Small intestine (tissue), 7 donors: ENCODE results near the gene NEMF. TPM values are rescaled to one million over a fixed set of nuclear protein-coding genes. Genes with fewer than 3 reads are reported as not detected.
A peak's percentile ranks its signal among the peaks of the same experiment; 100 is the strongest.

Experiments used
- DNase-seq, 2 donors: peaks; one replicate each; pipeline versions ENCODE4 v3.0.0 to v3.0.0-alpha.2; 2013
- FAIRE-seq: peaks from 2 replicates; lab custom pipeline; 2012; peaks lifted over from hg19 to GRCh38; lab: Jason Lieb, UNC
- H3K27ac ChIP-seq, 3 donors: one replicate each; pipeline ENCODE4 v1.5.1; 2013; ENCODE audit warnings: low read length in 2 of 3, mild to moderate bottlenecking in 2 of 3, control low read depth in 1 of 3, inconsistent platforms in 1 of 3, low read depth in 1 of 3, moderate library complexity in 1 of 3
- H3K27me3 ChIP-seq, 3 donors: one replicate each; pipeline ENCODE4 v1.6.1; 2013; ENCODE audit warnings: low read length in 3 of 3, inconsistent platforms in 1 of 3; ENCODE audit not compliant: control insufficient read depth in 3 of 3, insufficient read depth in 3 of 3
- H3K36me3 ChIP-seq, 3 donors: one replicate each; pipeline ENCODE4 v1.6.1; 2013; ENCODE audit warnings: low read length in 3 of 3, inconsistent platforms in 1 of 3, low read depth in 1 of 3, mild to moderate bottlenecking in 1 of 3, moderate library complexity in 1 of 3; ENCODE audit not compliant: control insufficient read depth in 3 of 3, insufficient read depth in 2 of 3
- H3K4me1 ChIP-seq, 3 donors: one replicate each; pipeline ENCODE4 v1.6.1; 2013; ENCODE audit warnings: low read length in 2 of 3, inconsistent platforms in 1 of 3, low read depth in 1 of 3, mild to moderate bottlenecking in 1 of 3, moderate library complexity in 1 of 3; ENCODE audit not compliant: control insufficient read depth in 3 of 3, insufficient read depth in 2 of 3
- H3K4me3 ChIP-seq, 3 donors: one replicate each; pipeline ENCODE4 v1.5.1; 2013; ENCODE audit warnings: low read length in 3 of 3, control low read depth in 1 of 3, inconsistent platforms in 1 of 3, low read depth in 1 of 3, mild to moderate bottlenecking in 1 of 3, moderate library complexity in 1 of 3
- H3K9me3 ChIP-seq, 2 donors: one replicate each; pipeline ENCODE4 v1.6.1; 2013; ENCODE audit warnings: low read depth in 1 of 2, low read length in 1 of 2; ENCODE audit not compliant: control insufficient read depth in 2 of 2, insufficient read depth in 1 of 2
- WGBS, 3 donors: extraction: QIAGEN DNeasy Blood & Tissue Kit; methylation state at CpG; one replicate each; pipeline ENCODE4 v1.1.7; 2013; 5-methylcytosine and 5-hydroxymethylcytosine counted together
- polyA plus RNA-seq, 4 donors: library from polyadenylated mRNA; stranded (reverse) in 3 of 4; unstranded in 1 of 4; fragments of 200-250 nt in 3 of 4; fragments of 120-200 nt in 1 of 4; gene quantifications; one replicate each; pipeline versions ENCODE4 v1.2.1 to v1.2.3, GENCODE V29; 2013
- donor health status: healthy with polysubstance abuse.
- donor health status: control.
- donor health status: control.
- donor health status: Bipolar disorder and iron deficiency.
- donor health status: healthy.

Gene NEMF
- polyA plus RNA-seq, 4 donors, result 19.6 to 43.8 (median 31.3) TPM

DNA sequence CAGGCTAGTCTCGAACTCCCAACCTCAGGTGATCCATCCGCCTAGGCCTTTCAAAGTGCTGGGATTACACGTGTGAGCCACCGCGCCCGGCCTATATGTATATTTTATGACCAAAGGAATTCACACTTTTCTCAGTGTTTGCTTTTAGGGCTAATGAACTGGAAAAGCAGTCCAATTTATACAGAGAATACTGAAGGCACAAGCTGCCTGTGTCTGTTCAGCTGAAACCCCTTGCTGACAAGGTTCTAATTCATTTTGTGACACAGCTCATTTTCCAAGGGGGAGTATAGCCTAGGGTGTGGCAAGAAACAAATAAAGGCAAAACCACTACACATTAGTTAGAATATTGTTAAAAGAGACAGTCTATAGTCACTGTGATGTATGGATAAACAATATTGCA, 18.3 kb upstream of the NEMF start:
- Histone ChIP-seq H3K9me3 (no peaks in the 10 kb centered on the region), H3K27ac (no peak overlapping the region)

DNA sequence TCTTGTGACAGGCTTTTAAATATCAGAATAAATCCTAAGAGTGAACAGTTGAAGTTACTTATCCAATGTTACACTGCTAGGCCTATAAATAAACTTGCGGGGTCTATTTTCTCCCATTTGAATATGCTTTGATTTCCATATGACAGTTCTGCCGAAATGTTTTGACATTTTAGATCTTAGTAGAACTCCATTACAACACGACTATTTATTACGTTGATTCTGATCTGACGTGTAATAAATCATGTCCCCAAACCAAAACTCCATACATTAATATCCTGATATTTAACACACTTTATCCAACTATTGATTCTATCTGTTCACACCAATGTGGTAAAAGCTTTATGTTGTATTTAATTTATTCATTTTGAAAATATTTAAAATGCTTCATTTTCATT, 16.1 kb upstream of the NEMF start:
- 26 to 41% (median 32%) methylated on average over 5 of the region's 5 CpGs for WGBS, 3 donors
- DNase-seq (no peak), FAIRE-seq (no peak)
- Histone ChIP-seq H3K27me3 (no peaks in the 10 kb centered on the region), H3K4me3 (peak overlapping the region in 2 of 3 donors; percentile 26 to 53), H3K36me3 (no peaks in the 10 kb centered on the region), H3K27ac (peak overlapping the region; percentile 86 to 90 (median 86)), H3K9me3 (no peaks in the 10 kb centered on the region), H3K4me1 (peaks cover 0 to 10% (median 2%) of the 10 kb centered on the region in 3 donors)

More for the DNA sequence above, 18.3 kb upstream of the NEMF start:
- H3K4me3 ChIP-seq, result no peak overlapping the region
- 89 to 91% (median 90%) methylated on average over 6 of the region's 6 CpGs for WGBS, 3 donors
- DNase-seq (no peak), FAIRE-seq (no peak)
- peaks cover 0 to 5% (median 0%) of the 10 kb centered on the region in 3 donors for H3K4me1 ChIP-seq
- H3K36me3 ChIP-seq, result no peaks in the 10 kb centered on the region
- no peaks in the 10 kb centered on the region for H3K27me3 ChIP-seq

DNA sequence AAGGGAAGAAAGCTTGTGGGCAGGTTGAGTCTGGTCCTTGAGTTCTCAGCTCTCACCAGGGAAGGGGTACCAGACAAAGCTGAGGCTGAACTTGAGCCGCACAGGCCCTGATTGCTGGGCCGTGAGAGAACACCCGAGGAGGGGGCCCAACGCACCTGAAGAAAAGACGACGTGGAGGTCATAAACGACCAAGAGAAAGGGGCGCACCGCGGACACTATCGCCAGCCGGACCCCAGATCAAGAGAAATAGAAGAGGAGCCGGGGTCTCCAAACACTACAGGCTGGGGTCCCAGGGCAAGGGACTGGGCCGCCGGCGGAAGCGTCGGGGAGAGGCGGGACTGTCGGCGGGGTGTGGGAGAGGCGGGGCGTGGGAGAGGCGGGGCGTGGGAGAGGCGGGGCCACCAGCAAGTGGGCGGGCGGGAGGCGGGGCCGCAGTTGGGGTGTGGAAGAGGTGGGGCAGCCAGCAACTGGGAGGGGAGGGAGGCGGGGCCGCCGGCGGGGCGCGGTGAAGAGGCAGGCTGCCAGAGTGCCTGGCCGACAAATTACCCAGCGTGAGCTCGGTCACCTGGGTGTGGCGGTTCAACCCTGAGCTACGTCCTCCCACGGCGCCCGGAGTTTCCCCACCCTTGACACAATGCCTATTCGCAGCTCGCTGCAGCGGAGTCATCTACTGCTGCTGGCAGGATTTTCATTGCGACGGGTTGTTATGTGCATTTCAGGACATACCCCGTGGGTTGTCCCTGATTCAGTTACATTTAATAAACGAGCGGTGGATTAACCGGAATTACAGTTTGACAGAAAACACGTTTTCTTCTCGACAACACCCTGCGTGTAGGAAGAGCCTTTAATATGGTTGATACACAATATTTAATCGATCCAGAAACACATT, 15.5 kb upstream of the NEMF start:
- FAIRE-seq (no peak), DNase-seq (peak; percentile 97 to 98)
- Histone ChIP-seq H3K4me3 (peak overlapping the region; percentile 37 to 78 (median 53)), H3K36me3 (no peaks in the 10 kb centered on the region), H3K27me3 (no peaks in the 10 kb centered on the region), H3K4me1 (peaks cover 0 to 10% (median 2%) of the 10 kb centered on the region in 3 donors), H3K9me3 (no peaks in the 10 kb centered on the region), H3K27ac (peak overlapping the region; percentile 86 to 100 (median 96))
- 0 to 1% (median 0%) methylated on average over 45 to 57 of the region's 57 CpGs for WGBS, 3 donors

DNA sequence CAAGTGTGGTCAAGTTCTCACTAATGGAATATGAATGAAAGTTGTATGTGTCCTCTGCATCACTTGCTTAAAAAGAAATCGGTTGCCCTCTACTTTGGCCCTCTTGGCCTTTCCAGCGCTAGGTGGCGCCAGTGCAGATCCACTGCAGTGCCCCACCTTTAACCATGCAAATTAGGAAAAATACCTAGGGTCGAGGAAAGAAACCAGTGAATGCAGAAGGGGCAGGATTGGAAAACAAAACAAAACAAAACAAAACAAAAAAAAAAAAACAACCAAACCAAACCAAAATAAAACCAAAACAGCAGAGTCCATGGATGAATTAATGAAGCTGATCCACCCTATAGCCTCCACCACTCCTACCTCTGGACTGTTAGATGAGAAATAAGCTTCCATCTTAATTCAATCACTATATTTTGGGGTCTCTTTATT, 12.9 kb upstream of the NEMF start:
- no peak for FAIRE-seq
- 0 to 1% (median 0%) methylated on average over 4 of the region's 4 CpGs for WGBS, 3 donors

DNA sequence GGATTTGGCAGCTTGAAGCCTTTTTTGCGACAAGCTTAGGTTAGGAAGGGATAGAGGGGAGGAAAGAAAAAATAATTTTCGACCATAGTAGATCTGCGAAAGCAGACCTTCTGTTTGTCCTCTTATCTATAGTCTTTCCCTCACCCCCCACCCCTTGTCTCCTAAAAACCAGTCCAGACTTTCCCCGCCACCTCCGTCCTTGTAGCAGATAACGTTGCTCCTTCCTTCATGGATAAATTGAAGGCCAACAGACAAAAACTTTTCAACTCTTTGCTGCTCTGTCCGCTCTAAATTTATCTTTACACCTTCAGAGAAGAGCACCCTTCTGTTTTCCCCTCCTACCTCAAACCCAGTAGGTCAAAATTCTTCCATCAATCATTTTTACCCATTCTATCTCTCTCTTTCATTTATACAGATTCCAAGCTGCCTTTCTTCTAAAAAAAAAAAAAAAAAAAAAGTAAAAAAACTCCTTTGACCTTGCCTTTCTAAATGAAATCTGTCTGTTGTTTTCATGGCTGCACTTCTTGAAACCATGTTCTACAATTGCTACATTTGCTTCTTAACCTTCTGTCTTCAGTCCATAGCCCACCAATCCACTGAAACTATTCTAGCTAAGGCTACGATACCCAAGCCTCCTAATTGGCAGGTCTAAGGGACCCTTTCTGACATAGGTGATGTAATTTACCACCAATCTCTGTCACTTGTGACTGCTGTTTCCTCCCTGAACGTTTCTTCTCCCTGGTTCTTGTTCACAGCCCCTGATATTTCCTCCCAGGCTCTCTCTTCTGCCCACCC, 11.1 kb upstream of the NEMF start:
- 8 to 19% (median 13%) methylated on average over 9 of the region's 9 CpGs for WGBS, 3 donors
- Histone ChIP-seq H3K27ac (peak overlapping the region; percentile 89 to 99 (median 99)), H3K36me3 (no peaks in the 10 kb centered on the region), H3K4me3 (peak overlapping the region; percentile 28 to 80 (median 73)), H3K4me1 (peaks cover 0 to 9% (median 2%) of the 10 kb centered on the region in 3 donors), H3K27me3 (no peaks in the 10 kb centered on the region), H3K9me3 (no peaks in the 10 kb centered on the region)
- no peak for FAIRE-seq
- peak; percentile 37 to 51 for DNase-seq

More for the DNA sequence above, 12.9 kb upstream of the NEMF start:
- H3K36me3 ChIP-seq, result no peaks in the 10 kb centered on the region
- H3K27ac ChIP-seq, result peak overlapping the region in 1 of 3 donors; percentile 45
- H3K9me3 ChIP-seq, result no peaks in the 10 kb centered on the region
- peaks cover 0 to 10% (median 2%) of the 10 kb centered on the region in 3 donors for H3K4me1 ChIP-seq
- H3K27me3 ChIP-seq, result no peaks in the 10 kb centered on the region
- DNase-seq, result peak; percentile 81 to 87
- H3K4me3 ChIP-seq, result no peak overlapping the region

DNA sequence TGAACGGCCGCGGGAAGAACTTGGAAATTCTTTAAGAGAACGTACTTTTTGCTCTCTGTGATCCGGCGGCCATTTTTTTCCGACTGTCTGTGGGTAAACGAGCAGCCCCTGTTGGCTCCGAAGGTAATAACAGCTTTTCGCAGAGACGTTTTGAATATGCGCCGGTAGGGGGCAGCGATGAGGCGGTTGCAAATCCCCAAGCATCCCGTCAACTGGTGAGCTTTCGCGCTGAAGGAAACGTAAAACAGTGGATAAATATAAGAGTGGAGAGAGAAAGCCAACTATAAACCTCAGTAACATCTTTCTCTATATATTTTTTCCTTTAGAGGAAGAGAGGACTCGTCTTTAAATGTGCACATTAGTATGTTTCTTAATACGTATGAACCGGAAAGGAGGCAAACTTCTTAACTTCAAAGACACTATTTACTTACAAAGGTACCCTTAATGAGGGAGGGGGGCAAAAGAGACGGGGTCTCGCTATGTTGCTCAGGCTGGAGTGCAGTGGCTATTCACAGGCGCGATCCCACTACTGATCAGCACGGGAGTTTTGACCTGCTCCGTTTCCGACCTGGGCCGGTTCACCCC, 9.6 kb upstream of the NEMF start:
- no peaks in the 10 kb centered on the region for H3K9me3 ChIP-seq
- H3K27ac ChIP-seq, result peak overlapping the region; percentile 89 to 100 (median 99)
- H3K4me1 ChIP-seq, result peaks cover 0 to 5% (median 2%) of the 10 kb centered on the region in 3 donors
- 0 to 1% (median 0%) methylated on average over 27 to 28 of the region's 30 CpGs for WGBS, 3 donors
- peak overlapping the region; percentile 60 to 80 (median 62) for H3K4me3 ChIP-seq
- no peak for FAIRE-seq
- no peaks in the 10 kb centered on the region for H3K36me3 ChIP-seq
- no peaks in the 10 kb centered on the region for H3K27me3 ChIP-seq
- peak; percentile 88 to 95 for DNase-seq

DNA sequence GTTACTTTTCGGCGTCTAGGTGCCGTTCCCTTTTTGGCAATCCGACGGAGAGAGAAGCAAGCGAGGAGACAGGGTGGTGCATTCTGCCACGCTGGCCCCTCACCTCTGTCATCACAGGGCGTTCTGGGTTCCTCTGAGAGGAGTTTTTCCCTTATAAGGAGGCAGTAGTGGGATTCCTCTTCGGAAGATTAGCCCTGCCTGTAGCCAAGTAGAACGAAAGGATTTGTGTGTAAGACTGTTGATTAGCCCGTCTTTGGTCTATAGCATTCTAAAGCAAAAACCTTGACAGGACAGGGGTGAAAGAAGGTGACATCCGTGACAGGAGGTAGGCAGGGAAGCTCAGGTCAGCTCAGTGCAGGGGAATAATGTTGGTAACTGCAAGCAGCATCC, 9.1 kb upstream of the NEMF start:
- no peaks in the 10 kb centered on the region for H3K27me3 ChIP-seq
- 0 to 1% (median 0%) methylated on average over 12 of the region's 12 CpGs for WGBS, 3 donors
- peak overlapping the region; percentile 60 to 80 (median 62) for H3K4me3 ChIP-seq
- no peak for FAIRE-seq
- no peaks in the 10 kb centered on the region for H3K36me3 ChIP-seq
- peak in 1 of 2 donors; percentile 65 for DNase-seq
- no peaks in the 10 kb centered on the region for H3K9me3 ChIP-seq
- peak overlapping the region; percentile 89 to 100 (median 99) for H3K27ac ChIP-seq
- peaks cover 0 to 5% (median 2%) of the 10 kb centered on the region in 3 donors for H3K4me1 ChIP-seq
